Mucosa of descending colon (tissue), 3 donors: ENCODE results near the gene PDGFB. TPM values are rescaled to one million over a fixed set of nuclear protein-coding genes. Genes with fewer than 3 reads are reported as not detected.

ENCODE experiments used
- ATAC-seq: fragments of 200-7000 bp; cut with Tn5 transposase; one replicate; pipeline ENCODE4 v1.9.1; 2020; ENCODE audit warnings: mild to moderate bottlenecking, moderate library complexity
- DNase-seq, 3 donors: peaks; one replicate each; pipeline ENCODE4 v3.0.0-alpha.2; 2020
- H3K36me3 ChIP-seq: fragments of 200-600 bp; one replicate; pipeline ENCODE4 v1.8.0; 2021; ENCODE audit warnings: low read depth, mild to moderate bottlenecking
- H3K4me1 ChIP-seq: fragments of 200-600 bp; one replicate; pipeline ENCODE4 v1.8.0; 2021; ENCODE audit warnings: low read depth, mild to moderate bottlenecking
- H3K4me3 ChIP-seq: fragments of 200-600 bp; one replicate; pipeline ENCODE4 v1.8.0; 2021; ENCODE audit warnings: mild to moderate bottlenecking
- H3K9me3 ChIP-seq: fragments of 200-600 bp; one replicate; pipeline ENCODE4 v1.8.0; 2021; ENCODE audit warnings: mild to moderate bottlenecking
- CTCF ChIP-seq: fragments of 200-600 bp; IDR thresholded peaks from one replicate; pipeline ENCODE4 v1.8.0; 2022; ENCODE audit warnings: antibody characterized with exemption, mild to moderate bottlenecking
- intact Hi-C, 2 donors: fragments of 100-400 bp; cut with DNase I in 1 of 2; cut with micrococcal nuclease in 1 of 2; formaldehyde crosslinking; loops; one replicate each; pipeline versions ENCODE4 v1.11.0 to v1.11.1; 2022; cut with DNase I, micrococcal nuclease
- total RNA-seq, 3 donors: library from RNA; stranded (reverse); fragmentation: NEBNext Ultra II Directional in 2 of 3; extraction: Animal tissue kit (Norgen Biotek cat#: 25700) in 2 of 3; gene quantifications; one replicate each; pipeline versions ENCODE4 v1.2.1 to v1.2.4, GENCODE V29; 2021 to 2023
- donor health status: DM: no; HTN: no; CAD: no; lungs with moderate emphysema.
- donor health status: DM: no; HTN: no; CAD: no.
- donor health status: DM: no; HTN: yes; CAD: no.

Gene PDGFB
- total RNA-seq, 3 donors from 2014 or later: 1.8 to 16.6 (median 5.4) TPM

- ATAC-seq (no peak), DNase-seq (no peak)
- no peaks in the 10 kb centered on the region for H3K4me1 ChIP-seq
- H3K4me3 ChIP-seq: no peak overlapping the region
- TF ChIP-seq CTCF: no peak
- intact Hi-C loops: no loop called here
- no peaks in the 10 kb centered on the region for H3K36me3 ChIP-seq
- peaks cover 10% of the 10 kb centered on the region for H3K9me3 ChIP-seq
Measured at GRCh38 chr22:39263626-39264348, 19.0 kb upstream of the PDGFB start.

DNA sequence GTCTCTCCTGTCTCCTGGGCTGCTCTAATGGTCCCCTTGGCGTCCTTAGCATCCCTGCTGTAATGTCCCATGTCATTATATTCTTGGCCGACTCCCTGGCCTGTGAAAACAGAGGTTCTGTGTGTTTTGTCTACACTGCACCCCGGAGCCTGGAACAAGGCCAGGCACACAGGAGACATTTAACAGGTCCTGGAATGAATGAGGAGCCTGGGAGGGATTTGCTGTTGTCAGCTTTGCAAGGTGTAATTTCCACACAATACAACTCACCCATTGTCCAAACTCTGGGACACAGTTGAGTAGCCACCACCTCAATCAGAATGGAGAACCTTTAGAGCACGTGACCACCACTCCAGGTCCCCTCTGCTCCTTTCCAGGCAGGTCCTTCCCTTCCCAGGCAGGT is 14.9 kb upstream of the PDGFB start:
- no peak for TF ChIP-seq CTCF
- Histone ChIP-seq H3K36me3 (no peaks in the 10 kb centered on the region), H3K4me3 (no peak overlapping the region), H3K4me1 (no peaks in the 10 kb centered on the region), H3K9me3 (peaks cover 10% of the 10 kb centered on the region)
- intact Hi-C loops: no loop called here
- no peak for ATAC-seq
- DNase-seq: no peak

DNA sequence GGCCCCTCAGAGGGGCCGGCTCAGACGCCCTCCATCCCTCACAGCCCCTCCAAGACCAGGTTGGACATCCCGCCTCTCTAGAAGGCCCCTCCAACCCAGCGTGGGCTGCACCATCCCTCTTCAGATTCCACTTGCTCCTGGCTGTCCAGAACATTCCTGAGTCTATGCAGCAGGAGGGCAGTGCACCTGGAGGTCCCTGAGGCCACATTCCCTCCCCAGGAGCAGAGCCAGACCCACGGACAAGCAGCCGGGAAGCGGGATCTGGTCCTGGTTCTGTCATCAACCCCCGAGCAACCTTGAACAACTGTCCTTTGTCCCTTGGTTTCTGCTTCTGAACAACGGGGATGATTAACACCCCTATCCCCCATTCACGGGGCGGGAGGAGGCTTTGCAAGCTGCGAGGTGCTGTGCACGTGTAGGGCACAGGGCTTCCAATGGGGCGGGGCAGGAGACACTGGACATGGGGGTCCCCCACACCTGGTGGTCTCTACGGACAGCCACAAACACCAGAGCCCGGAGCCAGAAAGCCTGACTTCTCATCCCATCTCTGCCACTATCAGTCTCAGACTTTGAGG is 13.2 kb upstream of the PDGFB start:
- intact Hi-C loops: no loop called here
- H3K9me3 ChIP-seq: peaks cover 10% of the 10 kb centered on the region
- H3K4me3 ChIP-seq: no peak overlapping the region
- ATAC-seq (no peak), DNase-seq (no peak)
- no peak for TF ChIP-seq CTCF
- no peaks in the 10 kb centered on the region for H3K36me3 ChIP-seq
- peaks cover 8% of the 10 kb centered on the region for H3K4me1 ChIP-seq

DNA sequence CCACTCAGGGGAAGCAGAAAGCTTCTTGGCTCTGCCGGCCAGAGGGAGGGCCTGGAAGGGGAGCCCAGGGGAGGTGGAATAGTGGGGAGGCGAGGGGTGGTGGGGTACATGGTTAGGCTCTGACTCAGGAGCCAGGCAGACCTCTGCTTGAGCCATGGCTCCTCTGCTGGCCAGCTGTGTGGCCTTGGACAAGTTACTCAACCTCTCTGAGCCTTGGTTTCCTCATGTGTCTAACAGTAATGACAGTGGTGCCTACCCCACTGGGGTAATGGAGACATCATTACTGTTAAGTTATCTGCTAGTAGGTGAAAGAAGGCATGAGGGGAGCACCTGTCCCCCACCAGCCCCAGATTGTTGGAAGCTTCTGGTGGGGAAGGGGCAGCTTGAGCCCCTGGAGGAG is 12.2 kb upstream of the PDGFB start:
- no peak for TF ChIP-seq CTCF
- ATAC-seq (no peak), DNase-seq (no peak)
- H3K4me3 ChIP-seq: no peak overlapping the region
- peaks cover 8% of the 10 kb centered on the region for H3K4me1 ChIP-seq
- H3K9me3 ChIP-seq: peaks cover 10% of the 10 kb centered on the region
- intact Hi-C loops: no loop called here
- H3K36me3 ChIP-seq: no peaks in the 10 kb centered on the region

DNA sequence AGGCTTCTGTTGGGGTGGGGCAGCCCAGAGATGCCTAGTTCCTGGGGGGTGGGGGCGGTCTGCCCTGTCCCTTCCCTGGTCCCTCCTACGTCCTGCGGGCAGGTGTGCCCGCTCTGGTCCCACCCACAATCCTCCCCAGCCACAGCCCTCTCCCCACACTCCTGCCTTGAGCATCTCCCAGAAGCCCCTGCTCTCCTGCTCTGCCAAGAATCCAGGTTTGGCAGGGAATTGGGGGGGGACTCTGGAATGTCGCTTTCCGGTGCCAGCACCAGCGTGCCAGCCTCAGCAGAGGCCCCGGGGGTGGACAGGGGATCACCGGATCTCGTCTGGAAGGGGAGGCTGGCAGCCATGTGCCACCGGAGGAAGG is 11.4 kb upstream of the PDGFB start:
- TF ChIP-seq CTCF: no peak
- Histone ChIP-seq H3K9me3 (peaks cover 6% of the 10 kb centered on the region), H3K4me3 (no peak overlapping the region), H3K36me3 (no peaks in the 10 kb centered on the region), H3K4me1 (peaks cover 8% of the 10 kb centered on the region)
- DNase-seq (no peak), ATAC-seq (no peak)
- intact Hi-C loops: no loop called here
